Uterus (tissue), 4 donors: ENCODE data around the gene YPEL5. TPM values are rescaled to one million over a fixed set of nuclear protein-coding genes. Genes with fewer than 3 reads are reported as not detected.

Experiments used
- DNase-seq, 2 donors: peaks; one replicate each; pipeline ENCODE4 v3.0.0-alpha.2; 2019 to 2020
- H3K27ac ChIP-seq, 2 donors: fragments of 200-600 bp; sonication (generic); 1 replicate in 1 of 2; 2 replicates in 1 of 2; pipeline ENCODE4 v1.5.1; 2016 to 2018
- H3K27me3 ChIP-seq, 2 donors: fragments of 200-600 bp; sonication (generic); one replicate each; pipeline ENCODE4 v1.5.1; 2018 to 2019; ENCODE audit warnings: control low read depth in 1 of 2
- H3K36me3 ChIP-seq, 2 donors: fragments of 200-600 bp; sonication (generic); one replicate each; pipeline ENCODE4 v1.5.1; 2019; ENCODE audit warnings: control low read depth in 1 of 2
- H3K4me1 ChIP-seq, 2 donors: fragments of 200-600 bp; sonication (generic); one replicate each; pipeline ENCODE4 v1.5.1; 2018 to 2019; ENCODE audit warnings: control low read depth in 1 of 2
- H3K4me3 ChIP-seq, 2 donors: fragments of 200-600 bp; sonication (generic); 1 replicate in 1 of 2; 2 replicates in 1 of 2; pipeline ENCODE4 v1.5.1; 2018 to 2019; ENCODE audit warnings: mild to moderate bottlenecking in 1 of 2
- H3K9me3 ChIP-seq, 2 donors: fragments of 200-600 bp; sonication (generic); one replicate each; pipeline ENCODE4 v1.5.1; 2019; ENCODE audit warnings: control low read depth in 1 of 2
- POLR2A ChIP-seq, 2 donors: fragments of 450-650 bp; IDR thresholded peaks; one replicate each; pipeline ENCODE4 v1.6.1; 2016; ENCODE audit warnings: antibody characterized with exemption in 2 of 2, mild to moderate bottlenecking in 1 of 2, moderate library complexity in 1 of 2
- intact Hi-C: fragments of 100-400 bp; cut with DNase I; formaldehyde crosslinking; loops from one replicate; pipeline ENCODE4 v1.15.1; 2023; ENCODE audit warnings: low total_unique reads
- total RNA-seq, 4 donors: library from RNA; depleted of rRNA in 3 of 4; stranded (reverse); fragments of >200 nt in 3 of 4; gene quantifications; one replicate each; pipeline versions ENCODE4 v1.1.0 to v1.2.4, GENCODE V29; 2014 to 2023
- TF ChIP-seq, protein P1 (sequence below), 4 experiments: fragments of 200-600 bp in 2 of 4; fragments of 450-650 bp in 2 of 4; sonication (generic) in 2 of 4; IDR thresholded peaks; one replicate each; pipeline ENCODE4 v1.5.1; 2016 to 2019; ENCODE audit warnings: antibody characterized with exemption in 4 of 4, mild to moderate bottlenecking in 2 of 4, moderate library complexity in 1 of 4
- donor health status: DM: yes; HTN: yes; CAD: no.

Gene YPEL5
- total RNA-seq, 4 donors from 2014 or later, result 79.1 to 131 (median 104) TPM

DNA sequence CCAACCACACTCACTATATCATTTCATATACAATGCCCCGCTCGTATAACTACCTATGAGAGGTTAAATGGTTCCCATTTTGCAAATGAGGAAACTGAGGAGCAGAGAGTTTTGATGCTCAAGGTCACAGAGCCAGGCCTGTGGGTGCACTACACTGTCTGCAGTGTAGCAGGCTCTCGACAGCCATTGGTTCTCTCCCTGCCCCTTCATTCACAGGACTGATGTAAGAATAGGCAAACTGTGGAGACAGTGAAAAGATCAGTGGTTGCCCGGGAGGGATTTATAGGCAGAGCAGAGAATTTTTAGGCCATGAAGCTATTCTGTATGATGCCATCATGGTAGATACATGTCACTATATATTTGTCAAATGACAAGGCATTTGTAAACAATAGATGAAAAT, 45.5 kb downstream of the YPEL5 start:
- DNase-seq, result no peak
- Histone ChIP-seq H3K4me1 (no peaks in the 10 kb centered on the region), H3K27me3 (no peaks in the 10 kb centered on the region), H3K4me3 (no peak overlapping the region), H3K27ac (no peak overlapping the region), H3K9me3 (no peaks in the 10 kb centered on the region), H3K36me3 (no peaks in the 10 kb centered on the region)
- TF ChIP-seq, protein P1, sequence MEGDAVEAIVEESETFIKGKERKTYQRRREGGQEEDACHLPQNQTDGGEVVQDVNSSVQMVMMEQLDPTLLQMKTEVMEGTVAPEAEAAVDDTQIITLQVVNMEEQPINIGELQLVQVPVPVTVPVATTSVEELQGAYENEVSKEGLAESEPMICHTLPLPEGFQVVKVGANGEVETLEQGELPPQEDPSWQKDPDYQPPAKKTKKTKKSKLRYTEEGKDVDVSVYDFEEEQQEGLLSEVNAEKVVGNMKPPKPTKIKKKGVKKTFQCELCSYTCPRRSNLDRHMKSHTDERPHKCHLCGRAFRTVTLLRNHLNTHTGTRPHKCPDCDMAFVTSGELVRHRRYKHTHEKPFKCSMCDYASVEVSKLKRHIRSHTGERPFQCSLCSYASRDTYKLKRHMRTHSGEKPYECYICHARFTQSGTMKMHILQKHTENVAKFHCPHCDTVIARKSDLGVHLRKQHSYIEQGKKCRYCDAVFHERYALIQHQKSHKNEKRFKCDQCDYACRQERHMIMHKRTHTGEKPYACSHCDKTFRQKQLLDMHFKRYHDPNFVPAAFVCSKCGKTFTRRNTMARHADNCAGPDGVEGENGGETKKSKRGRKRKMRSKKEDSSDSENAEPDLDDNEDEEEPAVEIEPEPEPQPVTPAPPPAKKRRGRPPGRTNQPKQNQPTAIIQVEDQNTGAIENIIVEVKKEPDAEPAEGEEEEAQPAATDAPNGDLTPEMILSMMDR (IDR thresholded peaks at IDR 0.05), result no peak
- no peak for TF ChIP-seq POLR2A (IDR thresholded peaks at IDR 0.05)
- intact Hi-C loops, result no loop called here

DNA sequence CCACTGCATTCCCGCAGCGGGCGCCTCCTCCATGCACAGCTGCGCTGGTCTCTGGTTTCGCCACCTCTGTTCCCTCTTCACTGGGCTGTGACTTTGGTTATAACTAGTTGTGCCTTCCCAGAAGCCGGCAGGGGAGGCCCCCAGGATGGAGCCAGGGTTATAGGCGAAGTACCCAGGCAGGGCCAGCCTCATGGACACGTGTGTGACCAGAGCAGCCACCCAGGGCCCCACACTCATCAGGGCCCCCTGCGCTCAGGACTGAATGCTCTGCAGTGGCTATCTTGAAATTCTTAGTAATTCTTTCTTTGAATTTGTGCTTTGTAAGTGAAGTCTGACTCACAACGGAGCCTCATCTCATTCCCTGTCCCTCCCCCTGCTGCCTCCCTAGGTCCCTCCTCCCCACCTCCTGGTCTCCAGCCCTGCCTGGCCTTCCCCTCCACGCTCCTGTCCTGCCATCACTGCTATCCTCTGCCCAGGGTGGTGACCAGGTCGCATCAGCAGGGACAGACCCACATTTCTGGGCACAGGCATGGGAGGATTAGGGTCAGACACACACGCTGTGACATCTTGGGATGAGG, 46.4 kb downstream of the YPEL5 start:
- Histone ChIP-seq H3K27me3 (no peaks in the 10 kb centered on the region), H3K36me3 (no peaks in the 10 kb centered on the region), H3K27ac (no peak overlapping the region), H3K4me1 (no peaks in the 10 kb centered on the region), H3K9me3 (no peaks in the 10 kb centered on the region), H3K4me3 (no peak overlapping the region)
- intact Hi-C loops, result no loop called here
- TF ChIP-seq, protein P1 (IDR thresholded peaks at IDR 0.05), result no peak
- no peak for TF ChIP-seq POLR2A (IDR thresholded peaks at IDR 0.05)
- no peak for DNase-seq

GRCh38 chr2:30194421-30194820, 47.6 kb downstream of the YPEL5 start:
- no peak overlapping the region for H3K4me3 ChIP-seq
- H3K27ac ChIP-seq, result no peak overlapping the region
- no peaks in the 10 kb centered on the region for H3K36me3 ChIP-seq
- H3K27me3 ChIP-seq, result no peaks in the 10 kb centered on the region
- intact Hi-C loops, result no loop called here
- no peak for DNase-seq
- H3K4me1 ChIP-seq, result no peaks in the 10 kb centered on the region
- TF ChIP-seq POLR2A (IDR thresholded peaks at IDR 0.05), result no peak
- TF ChIP-seq, protein P1 (IDR thresholded peaks at IDR 0.05), result no peak
- no peaks in the 10 kb centered on the region for H3K9me3 ChIP-seq

- H3K9me3 ChIP-seq, result no peaks in the 10 kb centered on the region
- H3K4me1 ChIP-seq, result no peaks in the 10 kb centered on the region
- TF ChIP-seq, protein P1 (IDR thresholded peaks at IDR 0.05), result no peak
- no peak for TF ChIP-seq POLR2A (IDR thresholded peaks at IDR 0.05)
- no peaks in the 10 kb centered on the region for H3K36me3 ChIP-seq
- H3K27ac ChIP-seq, result no peak overlapping the region
- DNase-seq, result no peak
- no peaks in the 10 kb centered on the region for H3K27me3 ChIP-seq
- H3K4me3 ChIP-seq, result no peak overlapping the region
- intact Hi-C loops, result no loop called here
Measured at GRCh38 chr2:30195016-30195415, 48.2 kb downstream of the YPEL5 start.

DNA sequence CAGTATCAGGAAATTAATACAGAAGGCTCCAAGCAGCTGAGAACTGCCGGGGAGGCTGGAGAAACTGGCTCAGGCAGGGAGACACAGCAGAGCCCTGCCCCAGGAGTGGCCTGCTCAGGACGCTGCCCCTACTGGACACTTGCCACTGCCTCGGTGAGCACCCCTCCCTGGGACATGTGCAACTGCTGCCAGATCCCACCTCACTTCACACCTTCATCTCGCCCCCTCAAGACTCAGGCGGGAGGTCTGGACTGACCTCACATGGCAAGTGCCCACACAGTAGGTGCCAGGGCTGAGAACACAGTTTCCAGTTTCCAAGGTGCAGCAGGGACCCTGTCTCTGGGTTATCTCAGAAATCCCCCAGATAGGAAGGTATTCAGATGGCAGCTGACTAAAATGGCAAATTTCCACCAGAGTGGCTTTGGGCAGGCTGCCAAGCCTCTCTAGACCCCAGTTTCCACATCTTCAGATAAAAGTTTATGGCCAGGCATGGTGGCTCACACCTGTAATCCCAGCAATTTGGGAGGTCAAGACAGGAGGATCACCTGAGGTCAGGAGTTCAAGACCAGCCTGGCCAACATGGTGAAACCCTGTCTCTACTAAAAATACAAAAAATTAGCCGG, 50.9 kb downstream of the YPEL5 start:
- Histone ChIP-seq H3K4me3 (no peak overlapping the region), H3K4me1 (peaks cover 0 to 4% of the 10 kb centered on the region in 2 donors), H3K36me3 (no peaks in the 10 kb centered on the region), H3K9me3 (no peaks in the 10 kb centered on the region), H3K27ac (no peak overlapping the region), H3K27me3 (no peaks in the 10 kb centered on the region)
- DNase-seq, result no peak
- TF ChIP-seq POLR2A (IDR thresholded peaks at IDR 0.05), result no peak
- TF ChIP-seq, protein P1 (IDR thresholded peaks at IDR 0.05), result no peak
- intact Hi-C loops, result no loop called here
